ENCODE data around the gene C11orf98.

DNA sequence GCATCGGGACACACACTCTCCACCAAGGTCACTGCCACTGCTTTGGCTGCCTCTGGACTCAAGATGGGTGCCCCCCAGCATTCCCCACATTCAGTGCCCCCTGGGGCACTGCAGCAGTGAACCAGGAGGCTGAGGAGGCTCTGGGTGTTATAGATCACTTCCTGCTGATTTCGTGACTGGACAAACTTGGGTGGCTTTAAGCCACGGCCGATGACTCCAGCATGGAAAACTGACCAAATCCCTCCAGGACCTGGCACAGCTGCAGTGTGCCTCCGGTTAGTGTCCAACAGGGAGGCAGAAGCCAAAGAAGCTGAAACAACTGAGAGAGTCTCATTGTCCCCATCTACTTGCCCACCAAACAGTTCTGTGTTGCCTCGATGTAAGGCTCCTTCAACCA, 17.4 kb downstream of the C11orf98 start:
- TF ChIP-seq, protein P1, sequence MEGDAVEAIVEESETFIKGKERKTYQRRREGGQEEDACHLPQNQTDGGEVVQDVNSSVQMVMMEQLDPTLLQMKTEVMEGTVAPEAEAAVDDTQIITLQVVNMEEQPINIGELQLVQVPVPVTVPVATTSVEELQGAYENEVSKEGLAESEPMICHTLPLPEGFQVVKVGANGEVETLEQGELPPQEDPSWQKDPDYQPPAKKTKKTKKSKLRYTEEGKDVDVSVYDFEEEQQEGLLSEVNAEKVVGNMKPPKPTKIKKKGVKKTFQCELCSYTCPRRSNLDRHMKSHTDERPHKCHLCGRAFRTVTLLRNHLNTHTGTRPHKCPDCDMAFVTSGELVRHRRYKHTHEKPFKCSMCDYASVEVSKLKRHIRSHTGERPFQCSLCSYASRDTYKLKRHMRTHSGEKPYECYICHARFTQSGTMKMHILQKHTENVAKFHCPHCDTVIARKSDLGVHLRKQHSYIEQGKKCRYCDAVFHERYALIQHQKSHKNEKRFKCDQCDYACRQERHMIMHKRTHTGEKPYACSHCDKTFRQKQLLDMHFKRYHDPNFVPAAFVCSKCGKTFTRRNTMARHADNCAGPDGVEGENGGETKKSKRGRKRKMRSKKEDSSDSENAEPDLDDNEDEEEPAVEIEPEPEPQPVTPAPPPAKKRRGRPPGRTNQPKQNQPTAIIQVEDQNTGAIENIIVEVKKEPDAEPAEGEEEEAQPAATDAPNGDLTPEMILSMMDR (IDR thresholded peaks at IDR 0.05), result no peak
- no peak for TF ChIP-seq POLR2A (IDR thresholded peaks at IDR 0.05)
- no peak for TF ChIP-seq POLR2AphosphoS5 (IDR thresholded peaks at IDR 0.05)
- no peak for TF ChIP-seq EP300 (IDR thresholded peaks at IDR 0.05; ENCODE audit: low read depth)

Data from transverse colon (tissue), 4 donors.